HG02884 (cell line): Measurements from ENCODE around the gene PDX1.
"Not testable (repeated sequence)": the region's sequence is repeated elsewhere in the genome, so short reads cannot be mapped to it uniquely, and the experiment has no call there.

Source experiments
- ATAC-seq: cut with Tn5 transposase; IDR thresholded peaks from one replicate; pipeline ENCODE4 v1.9.1; 2021; ENCODE audit warnings: mild to moderate bottlenecking, moderate library complexity; ENCODE audit not compliant: unreplicated experiment

The PDX1 gene

GRCh38 chr13:27954406-27954851, 34.6 kb downstream of the PDX1 start:
- ATAC-seq = peak; percentile 29

DNA sequence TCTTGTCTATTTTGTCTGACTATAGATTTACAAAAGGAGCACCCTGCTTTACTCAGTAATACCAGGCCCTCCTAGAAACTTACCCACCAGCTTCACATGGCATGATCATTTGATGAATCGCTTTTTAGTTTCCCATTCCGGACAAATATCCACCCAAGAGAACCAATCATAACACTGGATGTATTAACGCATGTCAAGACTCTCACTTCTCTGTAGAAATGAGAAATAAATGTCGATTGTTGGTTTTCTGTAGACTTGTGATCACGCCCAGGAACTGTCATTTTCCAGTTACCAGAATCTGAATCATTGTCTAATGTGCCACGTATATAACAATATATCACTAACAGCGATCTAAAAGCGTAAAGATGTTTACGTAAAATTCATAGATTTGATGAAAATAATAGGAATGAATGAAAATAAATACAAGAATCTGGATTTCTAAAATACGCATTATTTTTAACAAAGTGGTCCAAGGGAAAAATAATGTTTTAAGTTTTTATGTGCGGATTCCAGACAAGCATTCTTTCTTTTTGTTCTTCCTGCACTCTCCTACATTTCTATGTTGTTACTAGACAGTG, 35.3 kb downstream of the PDX1 start:
- no peak for ATAC-seq

- ATAC-seq = no peak
Observed at GRCh38 chr13:27956576-27957300, 36.9 kb downstream of the PDX1 start.

- ATAC-seq = no peak
Observed at GRCh38 chr13:27959976-27960361, 40.2 kb downstream of the PDX1 start.

GRCh38 chr13:27960362-27961226, 40.8 kb downstream of the PDX1 start:
- no peak for ATAC-seq

GRCh38 chr13:27961227-27962085, 41.7 kb downstream of the PDX1 start:
- no peak for ATAC-seq

- ATAC-seq = no peak
Observed at GRCh38 chr13:27962128-27962841, 42.5 kb downstream of the PDX1 start.

DNA sequence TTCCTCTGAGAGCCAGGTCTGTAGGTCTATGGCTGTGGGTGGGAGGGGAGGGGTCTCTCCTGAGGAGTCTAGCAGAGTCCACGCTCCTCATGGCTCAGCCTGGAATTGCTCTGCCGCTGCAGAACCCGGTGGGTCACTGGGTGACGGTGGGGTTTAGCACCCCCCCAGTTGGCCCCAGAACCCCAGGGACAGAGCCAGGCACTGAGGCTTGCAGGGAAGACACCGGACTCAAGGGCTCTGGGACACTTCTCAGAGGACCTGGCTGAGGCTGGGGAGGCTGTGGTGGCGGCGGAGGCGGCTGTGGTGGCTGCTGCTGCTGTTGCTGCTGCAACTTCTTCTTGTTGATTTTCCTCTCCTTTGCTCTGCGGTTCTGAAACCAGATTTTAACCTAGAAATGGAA, 43.2 kb downstream of the PDX1 start:
- no peak for ATAC-seq

DNA sequence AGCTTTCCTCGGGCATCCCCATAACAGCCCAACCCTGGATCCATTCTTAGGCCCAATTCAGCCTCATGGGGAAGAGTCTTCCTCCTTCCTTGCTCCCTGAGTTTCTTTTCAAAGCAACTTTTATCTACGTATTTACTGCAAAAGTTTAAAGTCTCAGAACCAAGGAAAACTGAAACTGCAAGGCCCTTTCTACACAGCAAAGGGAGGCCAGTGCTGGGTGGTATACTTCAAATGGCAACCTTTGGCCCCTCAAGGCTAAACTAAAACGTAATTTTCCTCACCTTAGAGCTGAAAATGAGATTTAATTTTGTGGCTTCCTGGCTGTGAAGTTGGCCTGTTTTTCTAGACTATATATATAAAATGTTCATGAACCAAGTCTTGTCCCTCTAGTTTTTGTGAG, 43.7 kb downstream of the PDX1 start:
- ATAC-seq = no peak

DNA sequence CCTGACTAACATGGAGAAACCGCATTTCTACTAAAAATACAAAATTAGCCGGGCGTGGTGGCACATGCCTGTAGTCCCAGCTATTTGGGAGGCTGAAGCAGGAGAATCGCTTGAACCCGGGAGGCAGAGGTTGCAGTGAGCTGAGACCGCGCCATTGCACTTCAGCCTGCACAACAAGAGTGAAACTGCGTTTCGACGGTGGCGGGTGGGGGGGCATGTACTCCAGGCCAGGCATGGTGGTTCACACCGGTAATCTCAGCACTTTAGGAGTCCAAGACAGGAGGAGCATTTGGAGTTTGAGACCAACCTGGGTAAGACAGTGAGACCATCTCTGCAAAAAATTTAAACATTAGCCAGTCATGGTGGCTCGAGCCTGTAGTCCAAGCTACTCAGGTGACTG, 44.4 kb downstream of the PDX1 start:
- not testable (repeated sequence) for ATAC-seq

DNA sequence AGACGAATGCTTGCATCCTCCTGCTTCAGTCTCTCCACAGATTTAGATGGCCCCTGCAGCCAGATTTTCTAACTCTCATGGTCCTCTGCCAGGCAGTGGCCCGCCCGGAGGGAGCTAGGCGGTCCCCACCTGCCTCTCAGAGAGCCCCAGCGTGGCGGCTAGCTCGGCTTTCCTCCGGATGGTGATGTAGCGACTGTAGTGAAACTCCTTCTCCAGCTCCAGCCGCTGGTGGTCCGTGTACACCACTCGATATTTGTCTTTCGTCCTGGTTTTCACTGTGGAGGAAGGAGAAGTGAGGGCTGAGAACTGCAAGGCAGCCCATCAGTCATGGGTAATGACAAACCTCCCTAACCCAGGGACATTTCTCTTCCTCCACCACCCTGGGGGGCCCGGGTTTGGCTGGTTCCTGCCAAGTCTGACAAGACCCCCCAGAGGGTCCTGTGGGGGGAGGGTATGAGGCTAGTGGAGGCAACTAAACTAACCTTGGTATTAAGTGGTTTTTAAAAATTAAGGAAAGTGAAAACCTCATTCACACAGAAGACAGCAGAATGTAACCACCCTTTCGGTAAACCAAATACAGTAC, 45.0 kb downstream of the PDX1 start:
- ATAC-seq = no peak

DNA sequence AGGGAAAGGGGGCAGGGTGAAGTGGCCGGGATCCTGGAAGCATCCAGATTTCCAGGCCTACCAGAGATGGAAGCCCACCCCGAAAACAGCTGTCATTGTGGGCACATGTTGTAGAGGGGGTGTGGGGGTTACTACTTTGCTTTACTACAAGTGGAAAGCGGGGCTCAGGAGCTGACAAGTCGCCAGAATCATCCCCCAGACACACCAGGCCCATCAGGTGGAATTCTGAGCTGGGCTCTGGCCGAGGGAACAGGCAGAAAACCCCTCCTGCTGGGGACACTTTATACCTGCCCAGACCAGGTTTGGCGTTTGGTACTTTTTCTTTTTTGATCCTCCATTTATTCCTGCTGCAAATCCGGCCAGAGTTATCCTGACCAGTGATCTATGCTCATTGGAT, 45.5 kb downstream of the PDX1 start:
- ATAC-seq = no peak

DNA sequence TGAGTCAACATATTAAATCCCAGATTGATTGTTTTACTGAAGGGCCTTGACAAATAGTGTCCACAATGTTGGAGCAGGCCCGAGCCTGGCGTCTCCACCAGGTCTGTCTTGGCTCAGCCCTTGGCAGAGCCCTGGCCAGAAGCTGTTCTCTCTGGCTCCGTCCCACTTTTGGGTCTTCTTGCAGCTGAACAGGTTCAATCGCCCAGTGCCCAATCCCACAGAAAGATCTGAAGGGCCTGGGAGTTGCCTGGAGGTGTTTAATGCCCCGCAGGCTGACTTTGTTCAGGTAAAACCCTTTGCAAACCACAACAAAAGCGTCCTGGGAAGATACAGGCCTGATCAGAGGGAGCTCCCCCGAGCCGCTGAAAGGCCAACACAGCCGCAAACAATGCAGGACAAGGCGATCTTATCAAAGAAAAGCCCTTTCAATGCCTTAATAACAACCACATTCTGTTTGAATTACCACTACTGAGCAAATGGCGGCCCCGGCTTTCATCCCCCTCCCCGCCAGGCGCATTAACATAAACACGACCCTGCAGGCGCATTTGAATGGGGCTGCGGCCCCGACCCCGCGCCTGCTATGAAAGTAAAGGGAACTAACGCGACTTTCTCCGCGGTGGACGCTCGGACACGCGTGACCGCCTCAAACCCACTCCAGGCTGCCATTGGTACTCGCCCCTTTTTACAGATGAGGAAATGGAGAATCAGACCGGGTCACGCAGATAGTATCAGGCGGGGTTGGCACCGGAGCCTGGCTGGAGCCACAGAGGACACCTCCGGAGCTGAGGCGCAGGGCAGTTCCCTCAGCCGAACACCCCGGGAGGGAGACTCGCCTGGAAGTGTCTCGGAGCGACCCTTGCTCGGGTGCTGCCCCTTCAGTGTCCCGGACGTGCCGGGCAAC, 46.2 kb downstream of the PDX1 start:
- ATAC-seq = no peak

DNA sequence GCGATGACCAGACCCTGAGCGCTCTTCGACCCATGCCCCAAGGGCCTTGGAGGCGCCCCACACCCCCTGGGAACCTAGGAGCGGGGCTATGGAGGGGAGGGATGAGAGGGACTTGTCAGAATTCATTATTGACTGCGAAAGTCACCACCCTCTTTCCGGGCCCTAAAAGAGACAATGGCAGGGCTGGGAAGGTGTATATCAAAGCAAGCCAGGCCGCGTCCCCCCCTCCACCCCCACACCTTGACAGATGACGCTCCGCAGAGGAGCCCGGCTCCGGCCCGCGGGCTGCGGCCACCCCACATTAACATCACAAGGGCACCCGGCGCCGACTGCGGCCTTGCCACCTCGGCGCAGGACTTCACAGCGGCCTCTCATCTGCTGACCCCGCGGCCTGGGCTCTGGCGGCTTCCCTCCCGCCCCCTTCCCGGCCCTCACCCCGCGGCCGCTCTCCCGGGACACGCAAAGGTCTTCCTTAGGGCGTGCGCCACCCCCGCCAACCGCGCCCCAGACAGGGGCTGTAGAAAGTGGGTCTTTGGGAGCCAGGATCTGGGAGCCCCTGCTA, 46.9 kb downstream of the PDX1 start:
- ATAC-seq = no peak

GRCh38 chr13:27967203-27967735, 47.5 kb downstream of the PDX1 start:
- no peak for ATAC-seq

GRCh38 chr13:27967736-27968315, 48.0 kb downstream of the PDX1 start:
- no peak for ATAC-seq

GRCh38 chr13:27968316-27969081, 48.7 kb downstream of the PDX1 start:
- no peak for ATAC-seq
